ENCODE measurements around the gene YLPM1. TPM values are rescaled to one million over a fixed set of nuclear protein-coding genes. Genes with fewer than 3 reads are reported as not detected.

The YLPM1 gene
- total RNA-seq, 2 donors from 2014 or later = 39.0 to 71.9 TPM

DNA sequence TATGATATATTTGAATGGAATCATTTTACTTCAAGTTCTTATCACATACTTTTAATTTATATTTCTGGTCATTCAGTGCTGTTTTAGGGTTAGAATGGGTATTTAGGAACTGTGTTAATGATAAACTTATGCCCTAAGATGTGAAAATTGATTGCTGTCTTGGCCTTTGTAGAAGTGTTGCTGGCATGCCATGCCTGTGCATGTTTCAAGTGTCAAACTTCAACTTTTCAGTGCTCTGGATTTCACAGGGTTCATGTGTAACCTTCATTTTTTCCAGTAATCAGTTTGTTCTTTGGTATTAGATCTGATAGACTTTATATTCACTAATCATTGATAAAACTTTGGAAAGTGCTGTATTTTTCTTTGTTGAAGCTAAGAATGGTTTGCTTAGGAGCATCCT lies 36.6 kb downstream of the YLPM1 start:
- no peak for TF ChIP-seq POLR2A (IDR thresholded peaks at IDR 0.05)
- TF ChIP-seq, protein P1, sequence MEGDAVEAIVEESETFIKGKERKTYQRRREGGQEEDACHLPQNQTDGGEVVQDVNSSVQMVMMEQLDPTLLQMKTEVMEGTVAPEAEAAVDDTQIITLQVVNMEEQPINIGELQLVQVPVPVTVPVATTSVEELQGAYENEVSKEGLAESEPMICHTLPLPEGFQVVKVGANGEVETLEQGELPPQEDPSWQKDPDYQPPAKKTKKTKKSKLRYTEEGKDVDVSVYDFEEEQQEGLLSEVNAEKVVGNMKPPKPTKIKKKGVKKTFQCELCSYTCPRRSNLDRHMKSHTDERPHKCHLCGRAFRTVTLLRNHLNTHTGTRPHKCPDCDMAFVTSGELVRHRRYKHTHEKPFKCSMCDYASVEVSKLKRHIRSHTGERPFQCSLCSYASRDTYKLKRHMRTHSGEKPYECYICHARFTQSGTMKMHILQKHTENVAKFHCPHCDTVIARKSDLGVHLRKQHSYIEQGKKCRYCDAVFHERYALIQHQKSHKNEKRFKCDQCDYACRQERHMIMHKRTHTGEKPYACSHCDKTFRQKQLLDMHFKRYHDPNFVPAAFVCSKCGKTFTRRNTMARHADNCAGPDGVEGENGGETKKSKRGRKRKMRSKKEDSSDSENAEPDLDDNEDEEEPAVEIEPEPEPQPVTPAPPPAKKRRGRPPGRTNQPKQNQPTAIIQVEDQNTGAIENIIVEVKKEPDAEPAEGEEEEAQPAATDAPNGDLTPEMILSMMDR (IDR thresholded peaks at IDR 0.05) = no peak
- no peak for TF ChIP-seq POLR2AphosphoS5 (IDR thresholded peaks at IDR 0.05)
- Histone ChIP-seq H3K9me3 (no peaks in the 10 kb centered on the region), H3K4me3 (no peak overlapping the region), H3K36me3 (no peaks in the 10 kb centered on the region), H3K4me1 (replicated peaks) (no peaks in the 10 kb centered on the region), H3K27me3 (replicated peaks; ENCODE audit: insufficient read depth) (no peaks in the 10 kb centered on the region), H3K27ac (no peak overlapping the region)
- intact Hi-C loops (cut with DNase I) = loop anchor here (5.0 to 10.0 kb wide), 2 partner anchors 192 to 295 kb away; no protein-coding TSS in a partner anchor
- no peak for DNase-seq (ENCODE audit: low spot score)

DNA sequence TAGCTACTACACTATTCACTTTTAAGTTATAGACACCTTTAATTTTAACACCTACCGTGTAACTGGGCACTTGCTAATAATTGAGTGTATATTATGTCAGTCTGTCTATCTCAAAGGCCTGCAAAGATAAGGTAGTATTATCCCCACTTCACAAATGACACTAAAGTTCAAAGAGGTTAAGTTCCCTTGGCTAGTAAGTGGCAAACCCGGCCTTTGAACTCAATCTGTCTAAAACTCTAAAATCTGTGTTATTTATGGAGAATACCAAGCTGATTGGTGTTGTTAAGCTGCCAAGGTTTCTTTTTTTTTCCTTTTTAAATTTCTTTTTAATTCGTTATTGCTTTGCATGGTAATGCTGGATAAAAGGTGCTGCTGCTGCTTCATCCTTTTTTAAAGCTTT lies 37.7 kb downstream of the YLPM1 start:
- Histone ChIP-seq H3K27ac (no peak overlapping the region), H3K36me3 (no peaks in the 10 kb centered on the region), H3K27me3 (replicated peaks; ENCODE audit: insufficient read depth) (no peaks in the 10 kb centered on the region), H3K9me3 (no peaks in the 10 kb centered on the region), H3K4me3 (no peak overlapping the region), H3K4me1 (replicated peaks) (no peaks in the 10 kb centered on the region)
- no peak for TF ChIP-seq POLR2AphosphoS5 (IDR thresholded peaks at IDR 0.05)
- no peak for TF ChIP-seq POLR2A (IDR thresholded peaks at IDR 0.05)
- TF ChIP-seq, protein P1 (IDR thresholded peaks at IDR 0.05) = no peak
- intact Hi-C loops (cut with DNase I) = loop anchor here (5.0 kb wide), 1 partner anchor 193 kb away; no protein-coding TSS in a partner anchor
- DNase-seq (ENCODE audit: low spot score) = no peak
- 81% methylated on average over 3 of the region's 3 CpGs for WGBS

DNA sequence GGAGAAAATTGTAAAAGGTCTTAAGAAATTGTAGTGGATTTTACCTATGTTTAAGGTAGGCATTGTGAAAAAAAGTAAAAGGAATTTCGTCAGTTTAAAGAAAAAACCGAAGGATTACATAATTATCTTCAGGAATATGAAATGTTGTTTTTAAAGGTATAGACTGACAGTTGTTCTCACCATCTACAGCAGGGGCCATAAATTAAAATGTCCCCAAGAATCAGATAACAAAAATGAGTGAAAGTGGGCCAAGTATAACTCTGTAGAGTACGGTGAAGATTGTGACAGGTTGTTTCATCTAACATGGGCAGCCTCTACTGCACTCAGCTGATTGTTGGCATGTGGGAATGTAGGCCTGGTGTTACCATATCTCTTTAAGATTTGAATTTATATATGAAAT lies 38.3 kb downstream of the YLPM1 start:
- intact Hi-C loops (cut with DNase I) = loop anchor here (5.0 kb wide), 1 partner anchor 194 kb away; no protein-coding TSS in a partner anchor
- no peak overlapping the region for H3K4me3 ChIP-seq
- H3K4me1 ChIP-seq (replicated peaks) = no peaks in the 10 kb centered on the region
- H3K27me3 ChIP-seq (replicated peaks; ENCODE audit: insufficient read depth) = no peaks in the 10 kb centered on the region
- DNase-seq (ENCODE audit: low spot score) = no peak
- no peak for TF ChIP-seq POLR2A (IDR thresholded peaks at IDR 0.05)
- no peak for TF ChIP-seq POLR2AphosphoS5 (IDR thresholded peaks at IDR 0.05)
- TF ChIP-seq, protein P1 (IDR thresholded peaks at IDR 0.05) = no peak
- H3K36me3 ChIP-seq = no peaks in the 10 kb centered on the region
- H3K27ac ChIP-seq = no peak overlapping the region
- H3K9me3 ChIP-seq = no peaks in the 10 kb centered on the region
- 64% methylated on average over 3 of the region's 3 CpGs for WGBS

DNA sequence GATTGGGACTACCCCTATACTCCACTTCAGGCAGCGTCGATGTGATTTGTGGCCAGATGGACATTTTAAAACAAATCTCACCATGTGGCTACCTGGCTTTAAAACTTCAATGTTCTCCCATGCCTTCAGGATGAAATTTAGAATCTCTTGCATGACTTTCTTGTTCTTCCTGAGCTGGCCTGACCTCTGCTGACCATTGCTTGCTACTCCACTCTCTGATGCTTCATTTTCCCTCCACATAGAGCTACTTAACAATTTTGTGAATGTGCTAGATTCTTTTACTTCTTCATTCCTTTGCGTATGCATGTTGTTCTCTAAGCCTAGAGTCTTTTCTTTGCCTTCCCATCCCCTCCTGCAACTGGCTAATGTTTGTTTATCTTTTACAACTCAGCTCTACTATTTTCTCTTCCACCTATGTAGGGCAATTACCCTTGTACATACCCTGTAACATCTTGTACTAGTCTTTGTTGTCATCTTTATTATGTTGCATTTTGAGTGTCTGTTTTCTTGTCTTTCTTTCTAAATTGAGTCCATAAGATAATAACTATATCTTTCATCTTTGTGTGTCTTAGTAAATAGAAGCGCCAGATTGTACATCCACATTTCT lies 41.2 kb downstream of the YLPM1 start:
- Histone ChIP-seq H3K4me1 (replicated peaks) (no peaks in the 10 kb centered on the region), H3K36me3 (no peaks in the 10 kb centered on the region), H3K4me3 (no peak overlapping the region), H3K27ac (no peak overlapping the region), H3K27me3 (replicated peaks; ENCODE audit: insufficient read depth) (no peaks in the 10 kb centered on the region), H3K9me3 (no peaks in the 10 kb centered on the region)
- no peak for DNase-seq (ENCODE audit: low spot score)
- TF ChIP-seq, protein P1 (IDR thresholded peaks at IDR 0.05) = peak in 2 of 4 experiments; percentile 35 to 55
- no peak for TF ChIP-seq POLR2A (IDR thresholded peaks at IDR 0.05)
- intact Hi-C loops (cut with DNase I) = loop anchor here (5.0 kb wide), 1 partner anchor 197 kb away; no protein-coding TSS in a partner anchor
- 83% methylated on average over 4 of the region's 4 CpGs for WGBS
